ENCODE data around the gene USP16.

USP16 gene

DNA sequence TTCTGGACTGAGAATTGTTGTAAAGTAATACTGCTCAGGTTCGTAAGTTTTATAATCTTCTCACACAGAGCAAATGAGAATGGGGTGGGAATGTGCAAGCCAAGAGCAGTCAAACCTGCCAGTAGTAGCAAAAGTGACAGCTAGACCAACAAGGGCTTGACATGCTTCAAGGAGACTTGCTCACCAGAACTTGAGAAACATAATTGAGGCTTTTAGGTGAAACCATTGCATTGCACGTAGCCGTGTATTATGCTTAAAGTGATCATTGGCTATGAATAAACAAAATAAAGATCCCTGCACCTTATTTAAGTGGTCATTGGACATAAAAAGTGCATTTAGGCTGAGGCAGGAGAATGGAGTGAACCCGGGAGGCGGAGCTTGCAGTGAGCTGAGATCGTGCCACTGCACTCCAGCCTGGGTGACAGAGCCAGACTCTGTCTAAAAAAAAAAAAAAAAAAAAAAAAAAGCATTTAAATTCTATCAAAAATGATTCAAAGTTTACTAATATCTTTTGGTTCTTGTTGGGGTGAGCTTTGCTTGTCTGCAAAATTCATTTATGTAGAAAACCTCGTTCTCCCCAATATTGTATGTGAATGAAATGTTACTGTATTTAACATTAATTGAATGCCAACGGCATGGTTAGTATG is 60.8 kb downstream of the USP16 start:
- no peak for DNase-seq

DNA sequence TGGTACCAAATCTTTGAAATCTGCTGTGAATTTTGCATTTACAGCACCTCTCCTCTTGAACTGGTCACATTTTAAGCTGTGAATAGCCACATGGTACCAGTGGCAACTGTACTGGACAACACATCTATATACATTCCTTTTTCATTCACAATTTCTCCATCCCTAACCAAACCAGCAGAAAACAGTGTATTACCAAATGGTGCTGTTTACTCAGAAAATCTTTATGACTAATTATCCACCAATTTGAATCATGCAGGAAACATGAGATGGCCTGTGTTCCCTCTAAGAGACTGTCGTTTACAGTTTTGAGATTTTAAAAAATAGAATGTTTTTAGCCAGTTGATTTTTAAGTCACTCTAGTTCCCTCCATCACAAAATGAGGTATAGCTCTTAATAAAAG is 66.6 kb downstream of the USP16 start:
- no peak for DNase-seq

DNA sequence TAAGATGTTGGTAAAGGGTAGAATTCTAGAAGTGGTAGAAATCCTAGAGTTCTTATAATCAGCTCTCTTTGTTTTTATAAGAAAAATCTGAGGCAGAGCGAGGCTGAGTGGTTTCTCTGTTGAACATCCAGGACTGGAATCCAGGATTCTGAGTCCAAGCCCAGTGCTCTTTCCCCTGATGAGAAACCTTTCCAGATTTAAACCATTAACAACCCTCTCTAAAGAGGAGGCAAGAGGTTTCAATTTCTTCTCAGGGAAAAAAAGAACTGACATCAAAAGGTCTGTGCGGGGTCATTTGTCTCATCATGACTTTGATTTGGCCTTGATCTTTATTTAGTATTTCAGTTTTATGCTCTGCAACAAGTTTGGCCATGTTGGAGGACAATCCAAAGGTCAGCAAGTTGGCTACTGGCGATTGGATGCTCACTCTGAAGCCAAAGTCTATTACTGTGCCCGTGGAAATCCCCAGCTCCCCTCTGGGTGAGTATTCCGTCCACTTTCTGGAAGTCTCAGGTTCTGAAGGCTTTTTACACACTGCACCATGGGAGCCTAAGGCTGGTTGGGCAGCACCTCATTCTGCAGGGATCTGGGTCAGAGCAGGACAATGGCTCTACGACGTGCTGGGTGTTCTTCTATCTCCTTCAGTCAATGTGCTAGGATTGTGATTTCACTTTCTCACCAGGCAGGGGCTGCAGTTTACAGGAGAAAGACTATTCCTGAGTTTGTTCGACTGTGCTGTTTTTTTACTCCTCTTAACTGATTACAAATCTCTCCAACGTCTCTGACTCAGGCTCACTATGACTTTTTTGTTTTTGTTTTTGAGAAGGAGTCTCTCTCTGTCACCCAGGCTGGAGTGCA is 67.9 kb downstream of the USP16 start:
- no peak for DNase-seq

DNA sequence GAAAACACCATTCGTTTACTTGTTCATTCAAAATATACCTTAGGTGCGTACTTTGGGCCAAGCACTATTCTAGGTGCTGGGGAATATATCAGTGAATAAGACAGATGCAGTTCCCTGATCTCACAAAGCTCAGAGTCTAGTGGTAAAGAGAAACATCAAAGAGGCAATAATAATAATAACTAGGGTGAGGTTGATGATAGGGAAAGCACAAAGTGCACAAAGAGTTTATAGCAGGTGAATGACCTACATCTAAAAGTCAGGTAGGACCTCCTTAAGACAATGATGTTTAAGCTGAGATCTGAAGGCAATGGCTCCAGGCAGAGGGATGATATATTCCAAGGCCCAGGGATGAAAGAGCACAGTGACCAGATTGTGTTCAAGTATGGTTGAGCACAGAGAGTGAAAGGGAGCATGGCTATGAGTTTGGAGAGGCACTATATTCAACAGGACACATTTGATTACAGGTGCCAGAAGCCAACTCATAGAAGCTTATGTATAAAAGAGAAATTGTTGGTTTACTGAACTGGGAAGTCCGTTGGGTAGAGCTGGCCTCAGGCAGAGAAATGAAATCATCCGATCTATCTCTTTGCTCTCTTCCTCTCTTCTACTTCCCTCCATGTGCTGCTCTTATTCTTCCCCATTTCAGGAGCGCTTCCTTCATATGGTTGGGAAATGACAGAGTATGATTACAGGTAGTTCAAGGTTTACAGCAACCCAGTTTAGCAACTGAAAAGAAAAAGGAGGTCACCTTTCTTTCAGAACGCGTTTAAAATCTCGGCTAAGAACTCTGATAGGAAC is 71.9 kb downstream of the USP16 start:
- no peak for DNase-seq

DNA sequence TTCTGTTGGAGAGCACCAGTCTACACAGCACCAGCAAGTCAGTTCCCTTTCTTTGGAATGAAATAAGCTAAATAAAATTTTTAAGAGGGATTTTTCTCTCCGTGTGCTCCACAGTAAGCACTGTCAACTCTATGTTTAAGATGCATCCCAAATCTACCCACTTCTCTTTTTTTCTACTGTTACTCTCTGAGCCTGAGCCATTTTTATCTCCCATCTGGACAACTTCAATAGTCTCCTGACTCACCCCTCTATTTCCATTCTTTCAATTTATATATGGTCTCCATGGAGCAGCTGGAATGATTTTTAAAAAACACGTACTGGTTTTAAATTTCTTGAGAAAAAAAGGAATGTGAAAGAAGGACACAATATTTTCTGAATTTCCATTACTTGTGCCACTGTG is 73.7 kb downstream of the USP16 start:
- no peak for DNase-seq

DNA sequence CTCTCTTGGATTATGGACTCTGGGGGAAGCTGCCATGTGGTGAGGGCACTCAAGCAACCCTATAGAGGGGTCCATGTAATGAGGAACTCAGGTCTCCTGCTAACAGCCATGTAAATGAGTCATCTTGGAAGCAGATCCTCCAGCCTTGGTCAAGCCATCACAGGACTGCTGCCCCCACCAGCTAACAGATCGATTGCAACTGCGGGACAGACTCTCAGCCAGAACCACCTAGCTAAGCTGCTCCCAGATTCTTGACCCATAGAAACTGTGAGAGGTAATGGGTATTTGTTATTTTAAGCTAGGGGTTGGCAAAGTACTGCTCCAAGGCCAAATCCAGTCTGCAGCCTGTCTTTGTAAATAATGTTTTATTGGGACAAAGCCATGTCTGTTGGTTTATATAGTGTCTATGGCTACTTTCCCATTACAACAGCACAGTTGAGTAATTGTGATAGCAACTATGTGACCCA is 78.4 kb downstream of the USP16 start:
- DNase-seq, result no peak

Data from T1000 (cell line).